ENCODE data around the gene ADORA2B.

DNA sequence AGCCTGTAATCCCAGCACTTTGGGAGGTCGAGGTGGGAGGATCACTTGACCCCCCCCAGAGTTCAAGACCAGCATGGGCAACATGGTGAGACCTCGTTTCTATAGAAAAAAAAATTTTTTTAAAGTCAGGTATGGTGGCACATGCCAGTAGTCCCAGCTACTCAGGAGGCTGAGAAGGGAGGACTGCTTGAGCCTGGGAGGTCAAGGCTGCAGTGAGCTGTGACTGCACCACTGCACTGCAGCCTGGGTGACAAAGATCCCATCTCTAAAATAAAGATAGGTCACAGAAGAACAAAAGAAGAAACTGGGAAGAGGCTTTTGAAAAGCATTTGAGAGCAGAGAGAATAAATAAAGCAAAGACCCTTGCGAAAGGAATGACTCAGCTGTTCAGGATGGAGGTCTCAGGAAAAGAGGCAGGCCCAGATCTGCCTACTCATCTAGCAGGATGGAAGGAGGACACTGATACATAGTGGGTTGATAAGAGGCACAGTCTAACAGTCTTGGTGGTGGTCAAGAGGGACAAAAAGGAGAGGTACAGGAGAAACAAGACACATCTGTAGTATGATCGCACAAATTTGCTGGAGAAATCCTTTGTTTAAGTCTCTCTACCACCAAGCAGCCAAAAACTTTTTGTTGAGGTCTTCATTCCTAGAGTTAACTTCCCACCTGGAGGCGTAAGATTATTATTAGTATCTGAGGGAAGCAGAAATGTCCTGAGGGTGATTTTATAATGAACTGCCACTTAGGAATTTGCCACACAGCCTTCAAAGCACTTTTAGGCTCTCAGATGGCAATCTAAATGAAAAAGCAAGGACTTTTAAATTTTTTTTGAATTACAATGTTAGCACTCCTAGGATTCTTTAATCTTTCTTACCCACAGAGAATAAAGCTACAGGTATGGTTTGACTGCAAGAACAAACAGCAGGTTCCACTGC lies 37.0 kb downstream of the ADORA2B start:
- TF ChIP-seq EP300 (IDR thresholded peaks at IDR 0.05) (no peak), CTCF (IDR thresholded peaks at IDR 0.05) (no peak)
